GM12878 (cell line): ENCODE data around the gene PLAC9. TPM values are rescaled to one million over a fixed set of nuclear protein-coding genes. Genes with fewer than 3 reads are reported as not detected.

Source experiments
- ATAC-seq: fragments of 200-7000 bp; cut with Tn5 transposase; 3 replicates; pipeline ENCODE4 v1.9.1; 2020; ENCODE audit warnings: mild to moderate bottlenecking, moderate library complexity
- BruUV-seq: library from RNA; stranded (reverse); fragments of 400-500 nt; replicated peaks from 2 replicates; lab custom pipeline; 2021; lab: Mats Ljungman, UMichigan
- CTCF ChIA-PET: fragments of 300-600 bp; sonication (Branson Sonifier 250); formaldehyde crosslinking; extraction: SDS; loops from one replicate; lab custom pipeline; 2021; ENCODE audit warnings: inconsistent platforms; lab: Yijun Ruan, JAX
- POLR2A ChIA-PET: fragments of 350-600 bp; formaldehyde crosslinking; extraction: SDS; loops from one replicate; lab custom pipeline; 2021; ENCODE audit warnings: inconsistent platforms; lab: Charles Lee
- RAD21 ChIA-PET: fragments of 300-600 bp; sonication (Branson Sonifier 250); formaldehyde crosslinking; loops from one replicate; lab custom pipeline; 2023; ENCODE audit warnings: antibody characterized with exemption; ENCODE audit not compliant: unreplicated experiment; lab: Charles Lee
- SMC1A ChIA-PET: fragments of 300-600 bp; sonication (Branson Sonifier 250); formaldehyde crosslinking; loops from one replicate; lab custom pipeline; 2023; ENCODE audit not compliant: unreplicated experiment, uncharacterized antibody; lab: Charles Lee
- DNase-seq: peaks from one replicate; pipeline ENCODE4 v3.0.0-alpha.2; 2011; ENCODE audit warnings: low read depth, low spot score
- FAIRE-seq: peaks from 3 replicates; lab custom pipeline; 2011; peaks lifted over from hg19 to GRCh38; lab: Jason Lieb, UNC
- H2AFZ ChIP-seq: 2 replicates; pipeline ENCODE4 v1.6.0; 2011; ENCODE audit warnings: low read depth, low read length, control low read depth; ENCODE audit not compliant: control insufficient read depth
- H3K27ac ChIP-seq: 2 replicates; pipeline ENCODE4 v1.5.1; 2011; ENCODE audit warnings: control low read depth; ENCODE audit not compliant: control insufficient read depth, insufficient read depth
- H3K27me3 ChIP-seq, 2 experiments: replicated peaks in 1 of 2; 2 replicates each; pipeline versions ENCODE4 v1.6.0 to v1.6.1; 2011; ENCODE audit warnings: low read length in 1 of 2; ENCODE audit not compliant: control insufficient read depth in 2 of 2, insufficient read depth in 2 of 2
- H3K36me3 ChIP-seq, 2 experiments: 2 replicates each; pipeline ENCODE4 v1.5.1; 2011; ENCODE audit warnings: low read length in 1 of 2; ENCODE audit not compliant: control insufficient read depth in 2 of 2, insufficient read depth in 2 of 2
- H3K4me1 ChIP-seq: 2 replicates; pipeline ENCODE4 v1.6.1; 2011; ENCODE audit warnings: mild to moderate bottlenecking, low read length, moderate library complexity, mixed read lengths; ENCODE audit not compliant: control insufficient read depth, insufficient read depth
- H3K4me2 ChIP-seq: 2 replicates; pipeline ENCODE4 v1.6.0; 2011; ENCODE audit warnings: control low read depth; ENCODE audit not compliant: control insufficient read depth, insufficient read depth
- H3K4me3 ChIP-seq: fragments of 200-600 bp; sonication (generic); 2 replicates; pipeline ENCODE4 v1.5.1; 2016
- H3K79me2 ChIP-seq: 2 replicates; pipeline ENCODE4 v1.6.0; 2011; ENCODE audit warnings: low read length; ENCODE audit not compliant: control insufficient read depth, insufficient read depth
- H3K9ac ChIP-seq: 2 replicates; pipeline ENCODE4 v1.8.0; 2011; ENCODE audit warnings: low read length, control low read depth, mixed read lengths; ENCODE audit not compliant: control insufficient read depth, insufficient read depth
- H3K9me3 ChIP-seq: replicated peaks from 3 replicates; pipeline ENCODE4 v1.5.1; 2011; ENCODE audit warnings: mild to moderate bottlenecking, low read length; ENCODE audit not compliant: control insufficient read depth, insufficient read depth
- H4K20me1 ChIP-seq: 2 replicates; pipeline ENCODE4 v1.6.0; 2011; ENCODE audit not compliant: control insufficient read depth, insufficient read depth
- ASH2L ChIP-seq: fragments of 300-600, 200-600 bp; sonication (generic); IDR thresholded peaks from 2 replicates; pipeline ENCODE4 v1.6.1; 2017; ENCODE audit warnings: low read depth, mild to moderate bottlenecking, borderline replicate concordance
- BCL3 ChIP-seq: IDR thresholded peaks from 2 replicates; pipeline ENCODE4 v1.6.1; 2011; ENCODE audit warnings: borderline replicate concordance, low read depth, mild to moderate bottlenecking, moderate library complexity, low read length; ENCODE audit not compliant: insufficient read depth, poor library complexity, severe bottlenecking
- CBX5 ChIP-seq: sonication (generic); IDR thresholded peaks from 2 replicates; pipeline ENCODE4 v1.6.1; 2016; ENCODE audit warnings: low read depth, moderate library complexity, mild to moderate bottlenecking, inconsistent platforms
- CUX1 ChIP-seq: IDR thresholded peaks from 2 replicates; pipeline ENCODE4 v1.6.1; 2012; ENCODE audit warnings: improper control_type of control experiment, low read depth, low read length; ENCODE audit not compliant: insufficient replicate concordance
- FOXK2 ChIP-seq: fragments of 450-650 bp; IDR thresholded peaks from 2 replicates; pipeline ENCODE4 v1.6.1; 2017; ENCODE audit warnings: mild to moderate bottlenecking, moderate library complexity
- HDAC6 ChIP-seq: fragments of 200-600 bp; sonication (generic); IDR thresholded peaks from one replicate; pipeline ENCODE4 v1.8.0; 2017; ENCODE audit warnings: antibody characterized with exemption; ENCODE audit not compliant: unreplicated experiment
- IRF4 ChIP-seq: IDR thresholded peaks from 2 replicates; pipeline ENCODE4 v1.6.1; 2011; ENCODE audit warnings: low read depth, low read length
- KAT2A ChIP-seq: conservative IDR thresholded peaks from 2 replicates; pipeline ENCODE4 v1.6.1; 2011; ENCODE audit warnings: low read depth, low read length; ENCODE audit not compliant: control insufficient read depth
- MAX ChIP-seq: IDR thresholded peaks from 2 replicates; pipeline ENCODE4 v1.6.1; 2012; ENCODE audit warnings: low read depth, low read length, improper control_type of control experiment
- MYB ChIP-seq: fragments of 150-350 bp; IDR thresholded peaks from 2 replicates; pipeline ENCODE4 v1.6.1; 2014; ENCODE audit warnings: mild to moderate bottlenecking, low read depth, low read length, borderline replicate concordance
- NFYB ChIP-seq: IDR thresholded peaks from 2 replicates; pipeline ENCODE4 v1.6.1; 2011; ENCODE audit warnings: low read depth, mild to moderate bottlenecking, low read length, improper control_type of control experiment, moderate library complexity; ENCODE audit not compliant: insufficient read depth
- PAX8 ChIP-seq: fragments of 450-650 bp; IDR thresholded peaks from 2 replicates; pipeline ENCODE4 v1.6.1; 2017; ENCODE audit warnings: mild to moderate bottlenecking, moderate library complexity
- SP1 ChIP-seq: IDR thresholded peaks from one replicate; pipeline ENCODE4 v1.6.1; 2011; ENCODE audit warnings: low read depth, low read length
- YBX1 ChIP-seq: fragments of 450-650 bp; IDR thresholded peaks from 2 replicates; pipeline ENCODE4 v1.6.1; 2016; ENCODE audit warnings: antibody characterized with exemption
- WGBS: methylation state at CpG from one replicate; pipeline ENCODE4 v1.1.6; 2016; ENCODE audit warnings: low lambda C conversion rate; ENCODE audit not compliant: insufficient replicate concordance, insufficient coverage; ENCODE audit errors: missing lambda C conversion rate; 5-methylcytosine and 5-hydroxymethylcytosine counted together
- in situ Hi-C: fragments of 300-500 bp; cut with MboI; formaldehyde crosslinking; loops from 9 replicates; pipeline ENCODE4 v1.14.3; 2018; ENCODE audit warnings: mixed read lengths
- intact Hi-C: fragments of 100-400 bp; cut with micrococcal nuclease; formaldehyde crosslinking; loops from one replicate; pipeline ENCODE4 v1.14.2; 2022; ENCODE audit not compliant: unreplicated experiment
- polyA plus RNA-seq, 11 experiments: library from polyadenylated mRNA; depleted of rRNA in 4 of 11; unstranded in 6 of 11; stranded (reverse) in 5 of 11; fragments of >200 nt; fragmentation: Nextera tagmentation in 4 of 11; fragmentation: Illumina TruSeq in 1 of 11; extraction: Ambion mirVana in 4 of 11; extraction: Trizol in 1 of 11; gene quantifications; 1 replicate in 1 of 11; 2 replicates in 10 of 11; pipeline versions ENCODE4 v1.2.1 to v1.2.3, GENCODE V29; 2011 to 2016; ENCODE audit warnings: inconsistent platforms in 2 of 11, missing spikeins in 2 of 11, low read depth in 1 of 11
- total RNA-seq, 4 experiments: library from RNA; depleted of rRNA in 3 of 4; stranded (reverse); fragments of >200 nt in 3 of 4; fragmentation: Illumina TruSeq in 1 of 4; extraction: Trizol in 1 of 4; gene quantifications; 2 replicates each; pipeline versions ENCODE4 v1.2.1 to v1.2.3, GENCODE V29; 2013 to 2021

PLAC9 gene
- total and polyA plus RNA-seq, 10 of the 15 experiments (the other 5 are each of a cell fraction or from before 2014, with no cell fraction given) = not detected

GRCh38 chr10:80150172-80150571 is 17.6 kb downstream of the PLAC9 start:
- in situ Hi-C loops = no loop called here
- no peaks in the 10 kb centered on the region for H4K20me1 ChIP-seq
- H3K27ac ChIP-seq = no peak overlapping the region
- H2AFZ ChIP-seq = no peak overlapping the region
- H3K4me3 ChIP-seq = no peak overlapping the region
- no peaks in the 10 kb centered on the region for H3K27me3 ChIP-seq
- ChIA-PET POLR2A (no interaction called here), RAD21 (interaction anchor here (0.6 to 1.0 kb wide), 3 partner anchors 53 to 71 kb away, joined by 3 read pairs; no protein-coding TSS in a partner anchor), CTCF (interaction anchor here (1.1 to 3.1 kb wide), 5 partner anchors 15 to 72 kb away, joined by 3 to 13 read pairs (median 3); no protein-coding TSS in a partner anchor), SMC1A (interaction anchor here (1.2 to 2.3 kb wide), 6 partner anchors 15 to 72 kb away, joined by 3 to 8 read pairs (median 4); no protein-coding TSS in a partner anchor)
- no peak for ATAC-seq
- intact Hi-C loops = no loop called here
- no peak for DNase-seq
- FAIRE-seq = no peak
- H3K4me2 ChIP-seq = no peak overlapping the region
- no peaks in the 10 kb centered on the region for H3K4me1 ChIP-seq
- no peaks in the 10 kb centered on the region; a peak in 2 of 4 replicates for H3K36me3 ChIP-seq
- no peaks in the 10 kb centered on the region for H3K79me2 ChIP-seq
- H3K9ac ChIP-seq = no peak overlapping the region
- BruUV-seq = no TSS peak
- 50% methylated on average over 2 of the region's 2 CpGs for WGBS
- TF ChIP-seq CBX5 (no peak), CUX1 (no peak), HDAC6 (no peak), KAT2A (no peak), MAX (no peak), FOXK2 (no peak), YBX1 (no peak), NFYB (no peak), ASH2L (no peak), SP1 (no peak), PAX8 (no peak), MYB (no peak), BCL3 (no peak), IRF4 (no peak)
- TF ChIP-seq, all 136 proteins: peak for 0
- no peaks in the 10 kb centered on the region for H3K9me3 ChIP-seq
